ENCODE data around the gene MAPRE2.

MAPRE2 gene

GRCh38 chr18:35038881-35039491 lies 2.2 kb upstream of the MAPRE2 start:
- no peak for DNase-seq

- DNase-seq, result no peak
Measured at GRCh38 chr18:35040638-35040987, 600 bp upstream of the MAPRE2 start.

DNA sequence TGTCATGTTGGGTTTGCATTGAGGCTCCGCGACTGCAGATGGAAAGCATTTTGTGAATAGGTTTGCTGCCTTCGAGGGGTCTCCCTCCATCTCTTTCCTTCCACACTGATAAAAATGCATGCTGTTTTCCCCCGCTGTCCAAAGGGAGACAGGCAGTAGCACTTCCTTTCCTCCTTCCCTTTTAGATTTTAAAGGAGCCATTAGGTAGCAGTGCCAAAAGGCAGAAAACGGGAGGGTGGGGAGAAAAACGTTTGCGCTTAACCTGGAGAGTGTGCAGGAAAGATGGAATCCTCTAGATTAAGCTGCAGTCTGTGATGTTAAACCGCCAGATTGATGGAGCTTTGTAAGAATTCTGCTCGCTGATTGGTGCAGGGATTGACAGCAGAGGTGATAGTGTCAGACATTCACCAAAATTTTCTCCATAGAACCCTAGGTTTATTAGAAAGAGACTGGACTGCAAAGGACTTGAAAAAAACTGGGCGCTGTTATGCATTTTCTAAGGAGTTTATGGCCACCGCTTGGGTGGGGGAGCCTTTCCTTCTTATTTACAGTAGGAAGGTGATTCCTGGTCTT lies 688 bp downstream of the MAPRE2 start:
- DNase-seq, result no peak

- DNase-seq, result no peak
Measured at GRCh38 chr18:35042389-35043071, 1.3 kb downstream of the MAPRE2 start.

DNA sequence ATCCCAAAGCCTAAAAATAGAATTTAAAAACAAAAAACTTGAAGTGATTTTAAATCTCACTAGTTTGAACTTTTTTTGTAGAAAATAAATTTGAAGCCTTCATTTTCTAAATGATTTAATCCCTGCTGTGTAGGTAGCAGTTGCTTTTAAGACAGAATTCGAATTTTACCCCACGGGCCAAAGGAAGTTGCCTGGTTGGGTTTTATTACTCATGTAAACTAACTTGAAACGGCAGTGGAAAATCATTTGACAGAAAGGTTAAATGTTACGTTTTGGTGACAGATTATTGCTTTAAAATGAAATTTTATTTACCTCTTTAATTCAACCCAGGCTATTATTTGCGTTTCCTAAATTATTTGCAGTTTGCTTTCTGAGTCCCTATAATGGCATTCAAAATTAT lies 2.0 kb downstream of the MAPRE2 start:
- no peak for DNase-seq

GRCh38 chr18:35045121-35045520 lies 3.9 kb downstream of the MAPRE2 start:
- no peak for DNase-seq

GRCh38 chr18:35045806-35046205 lies 4.6 kb downstream of the MAPRE2 start:
- DNase-seq, result no peak

DNA sequence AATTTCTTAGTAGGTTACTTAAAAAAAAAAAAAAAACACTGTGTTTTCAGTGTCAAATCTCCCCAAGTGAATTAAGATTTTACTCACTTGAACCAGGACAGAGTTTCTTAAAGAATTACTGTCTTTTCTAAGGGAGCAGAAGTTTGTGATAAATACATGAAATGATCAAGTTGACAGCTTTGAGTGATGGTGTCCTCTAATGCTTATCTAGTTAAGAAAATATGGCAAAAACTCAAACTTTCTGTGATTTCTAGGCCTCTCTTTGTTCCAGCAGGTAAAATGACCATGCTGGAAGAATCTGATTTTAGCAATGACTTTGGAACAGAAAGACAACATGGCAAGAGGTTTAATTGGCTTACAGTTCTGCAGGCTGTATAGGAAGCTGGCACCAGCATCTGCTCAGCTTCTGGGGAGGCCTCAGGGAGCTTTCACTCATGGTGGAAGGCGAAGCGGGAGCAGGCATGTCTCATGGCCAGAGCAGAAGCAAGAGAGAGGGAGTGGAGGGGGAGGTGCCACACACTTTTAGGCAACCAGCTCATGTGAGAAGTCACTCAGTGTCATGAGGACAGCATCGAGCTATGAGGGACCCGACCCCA lies 6.6 kb downstream of the MAPRE2 start:
- DNase-seq, result no peak

- no peak for DNase-seq
Measured at GRCh38 chr18:35049111-35050027, 8.2 kb downstream of the MAPRE2 start.

- no peak for DNase-seq
Measured at GRCh38 chr18:35050028-35050546, 8.9 kb downstream of the MAPRE2 start.

- DNase-seq, result no peak
Measured at GRCh38 chr18:35050705-35051195, 9.5 kb downstream of the MAPRE2 start.

DNA sequence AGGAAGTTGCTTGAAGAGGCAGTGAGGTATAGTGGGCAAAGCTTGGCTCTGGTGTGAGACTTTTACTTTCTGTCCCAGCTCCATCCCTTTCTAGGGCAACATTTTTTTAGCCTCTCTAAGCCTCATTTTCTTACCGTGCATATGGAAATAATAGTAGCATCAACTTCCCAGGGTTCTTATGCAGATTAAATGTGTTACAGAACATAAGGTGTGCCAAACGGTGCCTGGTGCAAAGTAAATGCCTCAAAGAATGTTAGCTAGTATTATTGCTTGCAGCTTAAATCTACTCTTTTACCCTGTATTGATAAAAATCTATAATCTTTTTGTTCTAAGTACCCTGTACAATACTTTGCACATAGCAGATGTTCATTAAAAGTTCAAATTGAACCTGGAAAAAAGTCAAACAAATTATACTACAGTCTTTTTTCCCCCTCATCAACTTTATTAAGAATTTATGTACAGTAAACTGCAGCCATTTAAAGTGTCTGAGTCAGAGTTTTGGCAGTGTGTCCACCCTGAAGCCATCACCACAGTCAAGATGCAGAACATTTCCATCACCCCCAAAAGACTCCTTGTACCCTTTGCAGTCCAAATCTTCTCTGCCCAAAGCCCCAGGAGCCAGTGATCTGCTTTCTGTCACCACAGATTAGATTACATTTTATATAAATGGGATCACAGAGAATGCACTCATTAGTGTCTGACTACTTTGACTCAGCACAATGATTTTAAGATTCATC lies 10.6 kb downstream of the MAPRE2 start:
- DNase-seq, result no peak

DNA sequence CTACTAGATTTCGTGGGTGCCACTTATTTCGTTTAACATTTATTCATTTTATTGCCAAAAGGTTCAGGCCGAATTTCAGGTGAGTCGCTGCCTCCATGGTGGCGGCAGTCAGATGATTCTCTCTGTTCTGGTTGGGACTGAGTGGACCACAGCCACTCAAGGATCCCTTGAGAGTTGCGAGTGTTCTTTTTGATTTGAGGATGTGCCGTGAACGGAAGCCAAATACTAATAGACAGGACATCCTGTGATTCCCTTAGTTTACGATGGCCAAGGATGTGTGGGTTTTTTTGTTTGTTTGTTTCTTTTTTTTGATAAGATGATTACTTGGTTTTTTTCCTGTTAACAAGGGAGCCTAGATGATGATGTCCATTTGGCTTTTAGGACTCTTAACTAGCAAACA lies 13.2 kb downstream of the MAPRE2 start:
- no peak for DNase-seq

GRCh38 chr18:35055105-35055504 lies 13.9 kb downstream of the MAPRE2 start:
- no peak for DNase-seq

DNA sequence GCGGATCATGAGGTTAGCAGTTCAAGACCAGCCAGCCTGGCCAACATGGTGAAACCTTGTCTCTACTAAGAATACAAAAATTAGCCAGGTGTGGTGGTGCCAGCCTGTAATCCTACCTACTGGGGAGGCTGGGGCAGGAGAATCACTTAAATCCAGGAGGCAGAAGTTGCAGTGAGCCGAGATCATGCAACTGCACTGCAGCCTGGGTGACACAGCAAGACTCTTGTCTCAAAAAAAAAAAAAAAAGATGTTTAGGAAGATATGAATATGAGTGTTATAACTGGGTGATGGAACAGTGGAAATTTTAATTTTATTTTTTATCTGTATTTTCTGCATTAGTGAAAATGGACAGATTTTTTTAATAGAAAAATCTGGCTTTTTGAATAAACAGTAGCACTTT lies 14.5 kb downstream of the MAPRE2 start:
- DNase-seq, result no peak

- no peak for DNase-seq
Measured at GRCh38 chr18:35059280-35059927, 18.2 kb downstream of the MAPRE2 start.

DNA sequence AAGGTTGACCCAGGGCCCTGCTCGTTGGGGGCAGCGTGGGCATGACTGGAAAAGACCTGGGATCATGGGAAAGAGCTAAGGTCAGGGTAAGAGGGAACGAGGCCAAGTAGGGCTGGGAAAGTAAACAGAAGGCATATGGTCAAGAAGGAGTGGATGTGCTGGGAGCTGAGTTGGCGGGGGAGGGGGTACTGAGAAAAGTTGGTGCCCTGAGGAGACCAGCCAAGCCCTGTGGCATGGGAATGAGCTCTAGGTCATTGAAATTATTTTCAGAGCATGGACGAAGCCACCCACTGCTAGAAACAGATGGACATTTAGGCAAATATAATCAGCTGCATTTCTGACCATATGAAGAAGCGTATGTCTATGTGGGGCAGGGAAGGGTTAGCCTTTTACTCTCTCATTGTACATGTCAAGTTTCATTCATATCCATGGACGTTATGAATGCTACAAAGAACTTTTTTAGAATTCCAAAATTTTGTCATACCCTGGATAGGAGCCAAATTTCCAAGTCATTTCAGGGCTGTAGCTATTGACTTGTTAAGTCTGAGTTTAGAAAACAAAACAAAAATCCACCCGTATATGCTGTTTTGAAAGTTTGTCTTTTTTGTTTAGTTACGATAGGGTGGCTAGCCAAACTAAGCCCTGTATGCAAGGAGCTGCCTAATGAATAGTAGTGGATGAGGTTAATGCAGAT lies 19.1 kb downstream of the MAPRE2 start:
- no peak for DNase-seq

- no peak for DNase-seq
Measured at GRCh38 chr18:35061336-35061735, 20.1 kb downstream of the MAPRE2 start.

DNA sequence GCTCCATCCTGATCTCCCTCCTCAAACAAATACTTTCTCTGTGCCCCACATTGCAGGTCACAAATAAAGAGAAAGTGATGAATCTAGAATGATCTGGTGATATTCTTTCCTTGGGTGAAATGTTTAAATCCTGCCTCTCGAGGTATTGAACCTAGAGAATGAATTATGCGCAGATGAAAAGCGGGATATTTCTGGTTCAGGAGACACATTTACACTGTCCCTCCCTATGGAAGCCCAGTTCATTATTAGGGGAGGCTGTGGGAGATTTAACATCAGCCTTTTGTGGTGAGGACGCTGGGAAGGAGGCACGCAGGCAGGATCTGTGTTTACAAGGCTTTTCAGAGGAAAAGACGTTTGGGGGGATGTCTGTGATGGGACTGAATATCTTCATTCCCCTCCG lies 20.6 kb downstream of the MAPRE2 start:
- DNase-seq, result no peak

DNA sequence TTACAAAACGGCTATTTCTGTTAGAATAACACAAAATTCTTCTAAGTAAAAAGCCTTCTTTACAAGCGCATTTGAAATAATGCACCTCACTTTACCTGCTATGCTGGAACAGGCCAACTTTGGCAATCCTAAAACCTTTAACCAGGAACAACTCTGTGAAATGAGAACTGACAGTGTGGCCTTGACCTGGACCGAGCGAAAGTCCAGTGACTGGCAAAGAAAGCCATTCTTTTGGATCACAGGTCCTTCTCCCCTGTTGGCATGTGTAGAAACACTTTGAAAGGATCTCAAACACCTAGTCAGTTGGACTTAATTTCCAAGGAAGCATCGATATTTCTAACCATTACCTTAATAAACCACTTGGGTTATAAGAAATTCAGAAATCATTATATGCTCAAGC lies 21.2 kb downstream of the MAPRE2 start:
- no peak for DNase-seq

All from activated gamma-delta T cell (primary cell).